Jurkat, Clone E6-1 (cell line): Measurements from ENCODE around the gene TMPRSS11D.

Experiments
- DNase-seq: peaks from one replicate; pipeline ENCODE4 v3.0.0-alpha.2; 2011; ENCODE audit warnings: low read depth, low spot score
- H3K4me3 ChIP-seq: 2 replicates; pipeline ENCODE4 v1.5.1; 2011; ENCODE audit warnings: mild to moderate bottlenecking, low read length, control low read depth, moderate library complexity

Gene TMPRSS11D

DNA sequence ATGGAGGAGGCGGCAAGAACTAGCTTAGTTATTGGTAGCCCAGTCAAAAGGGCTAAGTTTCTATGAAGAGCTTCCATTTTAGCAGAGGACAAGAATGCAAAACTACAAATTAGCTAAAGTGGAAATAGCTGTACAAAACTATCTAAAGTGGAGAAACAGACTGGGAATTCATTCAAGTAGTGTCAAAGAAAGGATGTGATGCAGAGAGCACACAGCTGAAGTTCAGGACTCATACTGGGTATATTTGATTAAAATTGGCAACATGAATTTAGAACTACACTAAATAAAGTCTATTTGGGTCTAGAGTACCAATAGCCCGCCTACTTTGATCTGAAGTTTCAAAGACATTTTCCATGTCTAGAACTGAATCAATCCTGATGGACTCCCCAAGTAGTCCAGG, 96.5 kb downstream of the TMPRSS11D start:
- no peak overlapping the region for H3K4me3 ChIP-seq
- no peak for DNase-seq

DNA sequence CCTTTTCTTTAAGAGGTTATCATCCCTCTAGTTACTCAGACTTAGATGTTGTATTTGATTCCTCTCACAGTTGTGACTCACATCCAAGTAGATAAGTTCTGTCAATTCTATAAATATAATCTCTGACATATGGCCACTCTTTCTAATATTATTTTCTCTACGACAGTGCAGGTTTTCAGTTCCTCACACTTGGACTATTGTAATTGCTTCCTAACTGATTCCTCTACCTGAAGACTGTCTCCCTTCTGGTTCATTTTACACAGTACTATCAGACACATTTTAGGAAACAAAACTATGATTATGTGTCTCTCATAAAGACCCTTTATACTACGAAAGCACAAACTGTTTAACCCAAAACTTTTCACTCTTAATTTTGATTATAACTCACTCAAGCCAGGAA, 98.3 kb downstream of the TMPRSS11D start:
- no peak overlapping the region for H3K4me3 ChIP-seq
- no peak for DNase-seq

DNA sequence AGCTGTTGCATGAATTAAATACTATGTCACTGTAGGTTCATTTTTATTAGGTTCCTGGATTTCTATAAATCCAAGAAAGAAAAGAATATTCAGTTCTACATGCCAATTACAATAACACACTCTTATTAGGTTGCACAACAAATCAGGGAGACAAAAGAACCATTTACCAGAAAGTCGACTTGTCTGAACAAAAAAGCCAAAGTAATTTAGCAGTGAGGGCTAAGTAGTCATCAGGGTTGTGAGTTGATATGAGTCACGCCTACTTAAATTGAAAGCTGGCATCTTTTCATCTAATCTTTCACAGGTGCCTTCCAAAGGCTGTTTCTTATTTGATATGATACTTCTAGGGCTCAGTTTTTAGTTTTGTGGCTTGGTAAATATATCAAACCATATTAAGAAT, 104.2 kb downstream of the TMPRSS11D start:
- DNase-seq: no peak
- H3K4me3 ChIP-seq: no peak overlapping the region

DNA sequence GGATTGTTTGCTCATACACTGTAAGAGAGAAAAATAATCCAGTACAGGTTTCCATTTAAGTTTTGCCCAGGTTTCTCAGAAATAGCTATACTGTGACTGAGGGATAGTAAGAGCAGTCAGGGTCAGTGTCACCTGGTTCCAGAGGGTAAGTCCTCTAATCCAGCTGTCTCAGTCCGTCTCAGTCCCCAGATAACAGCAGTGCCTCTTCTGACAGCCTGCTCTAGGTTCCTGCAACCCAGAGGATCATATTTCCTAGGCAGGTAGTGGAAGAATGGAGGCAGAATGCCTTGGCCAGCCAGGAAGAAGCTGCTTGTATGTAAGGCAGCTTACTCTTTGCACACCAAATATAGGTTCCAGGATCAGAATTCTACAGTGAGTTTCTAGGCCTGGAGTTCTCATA, 107.1 kb downstream of the TMPRSS11D start:
- H3K4me3 ChIP-seq: no peak overlapping the region
- DNase-seq: no peak
